AG04449 (cell line): ENCODE results near the gene ALDH5A1.

ENCODE experiments used
- CTCF ChIA-PET: fragments of 350-600 bp; formaldehyde crosslinking; extraction: SDS; loops from one replicate; lab custom pipeline; 2021; ENCODE audit warnings: antibody characterized with exemption; lab: Yijun Ruan, JAX
- POLR2A ChIA-PET: fragments of 400-600, 350-600 bp; formaldehyde crosslinking; extraction: SDS; loops from one replicate; lab custom pipeline; 2020; ENCODE audit warnings: antibody characterized with exemption, inconsistent platforms; lab: Yijun Ruan, JAX
- DNase-seq: peaks from one replicate; pipeline ENCODE4 v3.0.0-alpha.2; 2010; ENCODE audit warnings: low read depth, low spot score
- H3K4me3 ChIP-seq: 2 replicates; pipeline ENCODE4 v1.5.1; 2011; ENCODE audit warnings: low read depth, mild to moderate bottlenecking, control low read depth, low read length
- CTCF ChIP-seq: IDR thresholded peaks from one replicate; pipeline ENCODE4 v1.5.1; 2011; ENCODE audit warnings: mild to moderate bottlenecking, moderate library complexity, low read length, control low read depth, inconsistent platforms; ENCODE audit not compliant: insufficient read depth; ENCODE audit errors: missing control alignments

Gene ALDH5A1

DNA sequence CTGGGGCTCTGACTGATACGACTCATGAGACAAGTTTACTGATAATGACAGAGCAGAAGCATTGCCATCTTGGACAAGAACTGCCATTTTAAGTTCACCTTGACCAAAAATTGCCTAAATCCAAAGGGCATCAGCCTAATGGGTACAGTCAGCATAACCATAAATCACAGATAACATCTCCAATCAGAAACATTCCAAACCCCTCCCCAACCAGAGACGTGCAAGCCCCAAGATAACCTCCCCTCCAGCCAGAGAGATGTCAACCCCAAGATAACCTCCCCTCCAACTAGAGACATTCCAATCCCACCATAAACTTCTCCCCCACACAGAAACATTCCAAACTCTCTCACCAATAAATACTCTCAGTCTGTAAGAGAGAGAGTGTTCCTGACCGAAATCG lies 15.9 kb upstream of the ALDH5A1 start:
- ChIA-PET POLR2A (no interaction called here), CTCF (interaction anchor here (1.3 kb wide), 1 partner anchor 46 kb away, joined by 5 read pairs; no protein-coding TSS in a partner anchor)
- no peak for DNase-seq
- no peak overlapping the region for H3K4me3 ChIP-seq
- no peak for TF ChIP-seq CTCF

DNA sequence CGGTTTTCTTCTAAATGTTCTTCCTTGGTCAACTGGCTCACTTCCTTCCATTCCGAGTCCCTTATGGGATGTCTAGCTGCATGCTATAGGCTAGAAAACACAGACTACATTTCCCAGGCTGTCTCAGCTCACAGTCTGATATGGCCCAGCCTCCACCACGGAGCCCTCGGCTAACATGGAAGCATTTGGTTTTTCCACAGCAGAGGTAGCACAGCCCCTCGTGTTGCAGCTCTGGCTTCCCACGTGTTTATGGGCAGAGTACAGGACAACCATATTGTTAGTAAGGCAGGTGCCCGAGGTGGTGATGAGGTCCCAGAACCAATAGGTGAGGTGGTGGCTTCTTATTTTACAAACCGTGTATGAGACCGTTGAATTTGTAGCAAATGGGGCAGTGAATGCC lies 14.1 kb upstream of the ALDH5A1 start:
- DNase-seq = no peak
- TF ChIP-seq CTCF = no peak
- CTCF ChIA-PET = no interaction called here
- no peak overlapping the region for H3K4me3 ChIP-seq
- POLR2A ChIA-PET = no interaction called here

GRCh38 chr6:24481449-24481848 lies 13.3 kb upstream of the ALDH5A1 start:
- ChIA-PET CTCF (interaction anchor here (0.6 kb wide), 1 partner anchor 11 kb away, joined by 3 read pairs; no protein-coding TSS in a partner anchor), POLR2A (no interaction called here)
- H3K4me3 ChIP-seq = no peak overlapping the region
- no peak for DNase-seq
- no peak for TF ChIP-seq CTCF

DNA sequence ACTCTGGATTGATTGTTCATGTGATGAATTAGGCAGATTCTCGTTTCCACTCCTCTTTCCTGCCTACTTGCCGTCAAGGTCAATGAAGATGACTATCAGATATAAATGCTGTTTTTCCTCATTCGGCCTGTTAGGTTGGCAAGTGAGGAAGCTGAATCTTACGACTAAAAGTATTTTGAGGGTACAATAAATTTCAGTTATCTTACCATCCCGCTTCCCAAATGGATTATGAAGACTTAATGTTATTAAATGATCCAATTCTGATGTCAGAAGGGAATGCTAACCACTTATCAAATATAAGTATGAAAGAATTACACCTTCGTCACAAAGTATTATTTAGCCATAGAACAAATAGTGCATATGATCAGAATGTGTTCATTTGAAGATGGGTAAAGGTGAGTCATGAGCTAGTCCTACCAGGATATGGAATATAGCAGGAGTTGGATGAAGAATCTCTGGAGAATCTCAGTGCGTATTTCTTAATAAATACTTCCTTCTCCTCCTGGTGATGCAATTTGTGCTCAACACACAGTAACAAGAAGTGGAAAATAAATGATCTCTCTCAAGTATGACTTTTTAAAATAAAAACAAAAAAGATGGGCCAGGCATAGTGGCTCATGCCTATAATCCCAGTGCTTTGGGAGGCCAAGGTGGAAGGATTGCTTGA lies 10.0 kb upstream of the ALDH5A1 start:
- DNase-seq = no peak
- POLR2A ChIA-PET = no interaction called here
- no peak for TF ChIP-seq CTCF
- H3K4me3 ChIP-seq = no peak overlapping the region
- CTCF ChIA-PET = interaction anchor here (1.9 kb wide), 1 partner anchor 54 kb away, joined by 6 read pairs; no protein-coding TSS in a partner anchor

DNA sequence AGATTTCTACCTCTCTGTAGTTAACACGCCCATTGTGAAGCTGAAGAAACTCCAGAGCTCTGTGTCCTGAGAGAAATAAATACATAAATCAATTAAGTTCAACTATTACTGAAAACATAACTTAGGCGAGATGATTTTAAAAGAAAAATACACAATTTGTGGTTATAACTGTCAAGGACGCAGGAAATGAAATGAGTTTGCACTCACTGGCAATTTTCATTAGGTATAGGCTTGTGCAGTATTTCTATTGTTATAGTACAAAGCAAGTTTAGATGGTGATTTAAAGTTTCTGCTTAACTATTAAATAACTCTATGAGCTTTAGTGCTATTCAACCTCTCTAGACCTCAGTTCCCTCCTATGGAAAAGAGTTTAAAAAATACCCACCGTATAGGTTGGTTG lies 8.7 kb upstream of the ALDH5A1 start:
- TF ChIP-seq CTCF = no peak
- ChIA-PET POLR2A (no interaction called here), CTCF (interaction anchor here (1.4 kb wide), 1 partner anchor 9 kb away, joined by 4 read pairs; the partner anchor contains the start of gene ALDH5A1)
- DNase-seq = no peak
- no peak overlapping the region for H3K4me3 ChIP-seq

GRCh38 chr6:24489470-24489869 lies 5.3 kb upstream of the ALDH5A1 start, which contains the start of gene GPLD1:
TSS of gene GPLD1 (minus strand) at chr6:24489578. CDS start at chr6:24489511, 67 bp downstream.
- POLR2A ChIA-PET = no interaction called here
- no peak within 1 kb of the TSS for H3K4me3 ChIP-seq
- TF ChIP-seq CTCF = no peak
- CTCF ChIA-PET = no interaction called here
- DNase-seq = no peak
